ENCODE results near the gene RGS13.

RGS13 gene

GRCh38 chr1:192703283-192704206, 67.6 kb downstream of the RGS13 start:
- H3K27me3 ChIP-seq: no peaks in the 10 kb centered on the region
- H3K4me3 ChIP-seq (ENCODE audit: low read depth, low read length): no peak overlapping the region
- H3K36me3 ChIP-seq: no peaks in the 10 kb centered on the region
- H3K4me1 ChIP-seq: peaks cover 3% of the 10 kb centered on the region; the same call in 1 of the 2 replicates
- no peak for DNase-seq
- H3K9me3 ChIP-seq: no peaks in the 10 kb centered on the region
- no peak for TF ChIP-seq CTCF (IDR thresholded peaks at IDR 0.05; ENCODE audit: low read depth, low read length)

- Histone ChIP-seq H3K9me3 (no peaks in the 10 kb centered on the region), H3K36me3 (no peaks in the 10 kb centered on the region), H3K4me1 (peaks cover 3% of the 10 kb centered on the region; the same call in 1 of the 2 replicates), H3K4me3 (ENCODE audit: low read depth, low read length) (no peak overlapping the region), H3K27me3 (no peaks in the 10 kb centered on the region)
- no peak for DNase-seq
- TF ChIP-seq CTCF (IDR thresholded peaks at IDR 0.05; ENCODE audit: low read depth, low read length): no peak
These were observed 69.6 kb downstream of the RGS13 start for GRCh38 chr1:192705510-192705909.

GRCh38 chr1:192706936-192707335, 71.0 kb downstream of the RGS13 start:
- Histone ChIP-seq H3K36me3 (no peaks in the 10 kb centered on the region), H3K9me3 (no peaks in the 10 kb centered on the region), H3K27me3 (no peaks in the 10 kb centered on the region), H3K4me3 (ENCODE audit: low read depth, low read length) (no peak overlapping the region), H3K4me1 (peaks cover 3% of the 10 kb centered on the region; the same call in 1 of the 2 replicates)
- TF ChIP-seq CTCF (IDR thresholded peaks at IDR 0.05; ENCODE audit: low read depth, low read length): no peak
- no peak for DNase-seq

- no peak for DNase-seq
- Histone ChIP-seq H3K4me1 (no peaks in the 10 kb centered on the region), H3K36me3 (no peaks in the 10 kb centered on the region), H3K9me3 (no peaks in the 10 kb centered on the region), H3K27me3 (no peaks in the 10 kb centered on the region), H3K4me3 (ENCODE audit: low read depth, low read length) (no peak overlapping the region)
- no peak for TF ChIP-seq CTCF (IDR thresholded peaks at IDR 0.05; ENCODE audit: low read depth, low read length)
These were observed 72.1 kb downstream of the RGS13 start for GRCh38 chr1:192707978-192708547.

- Histone ChIP-seq H3K4me1 (no peaks in the 10 kb centered on the region), H3K9me3 (no peaks in the 10 kb centered on the region), H3K27me3 (no peaks in the 10 kb centered on the region), H3K36me3 (no peaks in the 10 kb centered on the region), H3K4me3 (ENCODE audit: low read depth, low read length) (no peak overlapping the region)
- no peak for TF ChIP-seq CTCF (IDR thresholded peaks at IDR 0.05; ENCODE audit: low read depth, low read length)
- no peak for DNase-seq
These were observed 73.6 kb downstream of the RGS13 start for GRCh38 chr1:192709544-192709943.

All from BE2C (cell line).